ENCODE results near the gene NOVA1. TPM values are rescaled to one million over a fixed set of nuclear protein-coding genes. Genes with fewer than 3 reads are reported as not detected.

The NOVA1 gene
- total and polyA plus RNA-seq, 2 of the 13 experiments (the other 11 are each of a cell fraction or from before 2014, with no cell fraction given): 0.13 TPM

- H3K4me1 ChIP-seq (ENCODE audit: insufficient read depth, low read length): no peaks in the 10 kb centered on the region
- 2% methylated on average over 7 of the region's 7 CpGs for WGBS (ENCODE audit: low lambda C conversion rate)
- ATAC-seq (no peak), FAIRE-seq (no peak), DNase-seq (ENCODE audit: low spot score) (no peak)
- POLR2A ChIA-PET: no interaction called here
- intact Hi-C loops (cut with micrococcal nuclease; ENCODE audit: unreplicated experiment): no loop called here
- CTCF ChIA-PET (ENCODE audit: low intra/inter-chr PET ratio, low total read pairs): no interaction called here
- H3K9ac ChIP-seq (ENCODE audit: insufficient read depth, low read depth, low read length): no peak overlapping the region
- no peak overlapping the region for H3K4me3 ChIP-seq (replicated peaks in 1 of 3; ENCODE audit: insufficient read depth in 1 of 3, low read depth in 2 of 3, low read length in 3 of 3)
- H3K36me3 ChIP-seq (replicated peaks in 1 of 2; ENCODE audit: control insufficient read depth in 1 of 2, insufficient read depth in 2 of 2, low read length in 2 of 2): no peaks in the 10 kb centered on the region
- TF ChIP-seq SMARCE1 (IDR thresholded peaks at IDR 0.05; ENCODE audit: borderline replicate concordance) (no peak), CHD2 (IDR thresholded peaks at IDR 0.05; ENCODE audit: low read depth, low read length) (no peak), MEF2D (CRISPR knock-in tag; IDR thresholded peaks at IDR 0.05) (no peak), ZNF451 (CRISPR knock-in tag; IDR thresholded peaks at IDR 0.05) (no peak)
- TF ChIP-seq, protein P1, sequence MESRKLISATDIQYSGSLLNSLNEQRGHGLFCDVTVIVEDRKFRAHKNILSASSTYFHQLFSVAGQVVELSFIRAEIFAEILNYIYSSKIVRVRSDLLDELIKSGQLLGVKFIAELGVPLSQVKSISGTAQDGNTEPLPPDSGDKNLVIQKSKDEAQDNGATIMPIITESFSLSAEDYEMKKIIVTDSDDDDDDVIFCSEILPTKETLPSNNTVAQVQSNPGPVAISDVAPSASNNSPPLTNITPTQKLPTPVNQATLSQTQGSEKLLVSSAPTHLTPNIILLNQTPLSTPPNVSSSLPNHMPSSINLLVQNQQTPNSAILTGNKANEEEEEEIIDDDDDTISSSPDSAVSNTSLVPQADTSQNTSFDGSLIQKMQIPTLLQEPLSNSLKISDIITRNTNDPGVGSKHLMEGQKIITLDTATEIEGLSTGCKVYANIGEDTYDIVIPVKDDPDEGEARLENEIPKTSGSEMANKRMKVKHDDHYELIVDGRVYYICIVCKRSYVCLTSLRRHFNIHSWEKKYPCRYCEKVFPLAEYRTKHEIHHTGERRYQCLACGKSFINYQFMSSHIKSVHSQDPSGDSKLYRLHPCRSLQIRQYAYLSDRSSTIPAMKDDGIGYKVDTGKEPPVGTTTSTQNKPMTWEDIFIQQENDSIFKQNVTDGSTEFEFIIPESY (CRISPR knock-in tag; IDR thresholded peaks at IDR 0.05): no peak
- H3K9me3 ChIP-seq (ENCODE audit: low read length): peaks cover 98% of the 10 kb centered on the region
- no peak overlapping the region for H3K27ac ChIP-seq (ENCODE audit: extremely low read length, insufficient read depth, low read length)
- no peaks in the 10 kb centered on the region for H3K79me2 ChIP-seq (ENCODE audit: insufficient read depth, low read length)
- in situ Hi-C loops (cut with HindIII; ENCODE audit: extremely low pct_ligation_motif_present, low pct_unique_long_range_greater_than_20kb): no loop called here
- no TSS peak for BruUV-seq (replicated peaks)
- H3K4me2 ChIP-seq (ENCODE audit: low read depth, low read length): no peak overlapping the region
- H2AFZ ChIP-seq (ENCODE audit: low read length): no peak overlapping the region
- H3K27me3 ChIP-seq (ENCODE audit: control insufficient read depth in 1 of 2, insufficient read depth in 2 of 2, low read length in 2 of 2): no peaks in the 10 kb centered on the region
- H4K20me1 ChIP-seq (ENCODE audit: insufficient read depth, low read length): no peaks in the 10 kb centered on the region
These were observed 182.2 kb downstream of the NOVA1 start for GRCh38 chr14:26415618-26416123.

- FAIRE-seq (no peak), ATAC-seq (no peak), DNase-seq (ENCODE audit: low spot score) (no peak)
- BruUV-seq (replicated peaks): no TSS peak
- ChIA-PET CTCF (ENCODE audit: low intra/inter-chr PET ratio, low total read pairs) (no interaction called here), POLR2A (no interaction called here)
- no peak overlapping the region for H3K4me3 ChIP-seq (replicated peaks in 1 of 3; ENCODE audit: insufficient read depth in 1 of 3, low read depth in 2 of 3, low read length in 3 of 3)
- H3K4me2 ChIP-seq (ENCODE audit: low read depth, low read length): no peak overlapping the region
- intact Hi-C loops (cut with micrococcal nuclease; ENCODE audit: unreplicated experiment): no loop called here
- H2AFZ ChIP-seq (ENCODE audit: low read length): no peak overlapping the region
- H3K27ac ChIP-seq (ENCODE audit: extremely low read length, insufficient read depth, low read length): no peak overlapping the region
- H3K36me3 ChIP-seq (replicated peaks in 1 of 2; ENCODE audit: control insufficient read depth in 1 of 2, insufficient read depth in 2 of 2, low read length in 2 of 2): no peaks in the 10 kb centered on the region
- in situ Hi-C loops (cut with HindIII; ENCODE audit: extremely low pct_ligation_motif_present, low pct_unique_long_range_greater_than_20kb): no loop called here
- no peak for TF ChIP-seq RBFOX2 (IDR thresholded peaks at IDR 0.05; ENCODE audit: low read depth, low read length)
- no peaks in the 10 kb centered on the region for H3K79me2 ChIP-seq (ENCODE audit: insufficient read depth, low read length)
- peaks cover 98% of the 10 kb centered on the region for H3K9me3 ChIP-seq (ENCODE audit: low read length)
- no peaks in the 10 kb centered on the region for H3K27me3 ChIP-seq (ENCODE audit: control insufficient read depth in 1 of 2, insufficient read depth in 2 of 2, low read length in 2 of 2)
- H3K4me1 ChIP-seq (ENCODE audit: insufficient read depth, low read length): no peaks in the 10 kb centered on the region
- H4K20me1 ChIP-seq (ENCODE audit: insufficient read depth, low read length): no peaks in the 10 kb centered on the region
- no peak overlapping the region for H3K9ac ChIP-seq (ENCODE audit: insufficient read depth, low read depth, low read length)
These were observed 182.9 kb downstream of the NOVA1 start for GRCh38 chr14:26414926-26415325.
